RCC 7860 (cell line): ENCODE results near the gene ANGPTL1.

ENCODE experiments used
- DNase-seq: peaks from one replicate; pipeline ENCODE4 v3.0.0-alpha.2; 2015; ENCODE audit warnings: low spot score
- FAIRE-seq: peaks from 2 replicates; lab custom pipeline; 2012; peaks lifted over from hg19 to GRCh38; lab: Jason Lieb, UNC

Gene ANGPTL1

GRCh38 chr1:178870944-178871343 lies at the start of gene ANGPTL1:
Gene ANGPTL1, minus strand, starts transcription at chr1:178871077. Its CDS starts 5,301 bp downstream, at chr1:178865776.
- DNase-seq: no peak
- no peak for FAIRE-seq

- FAIRE-seq: no peak
These were observed 48.7 kb upstream of the ANGPTL1 start for GRCh38 chr1:178919581-178919980.

GRCh38 chr1:178918955-178919354 lies 48.1 kb upstream of the ANGPTL1 start:
- FAIRE-seq (no peak), DNase-seq (no peak)

More at GRCh38 chr1:178919581-178919980, 48.7 kb upstream of the ANGPTL1 start:
- DNase-seq: no peak

- DNase-seq: no peak
- FAIRE-seq: no peak
These were observed 47.4 kb upstream of the ANGPTL1 start for GRCh38 chr1:178918308-178918707.

GRCh38 chr1:178916448-178917174 lies 45.7 kb upstream of the ANGPTL1 start:
- DNase-seq: no peak
- no peak for FAIRE-seq

- DNase-seq: no peak
- no peak for FAIRE-seq
These were observed 41.7 kb upstream of the ANGPTL1 start for GRCh38 chr1:178912597-178912996.

GRCh38 chr1:178910023-178910422 lies 39.1 kb upstream of the ANGPTL1 start:
- FAIRE-seq (no peak), DNase-seq (no peak)

GRCh38 chr1:178908358-178908757 lies 37.5 kb upstream of the ANGPTL1 start:
- no peak for FAIRE-seq

GRCh38 chr1:178901482-178902125 lies 30.7 kb upstream of the ANGPTL1 start:
- no peak for DNase-seq
- no peak for FAIRE-seq

More at GRCh38 chr1:178908358-178908757, 37.5 kb upstream of the ANGPTL1 start:
- DNase-seq: no peak

GRCh38 chr1:178899402-178899801 lies 28.5 kb upstream of the ANGPTL1 start:
- FAIRE-seq: no peak
- no peak for DNase-seq

- no peak for DNase-seq
- FAIRE-seq: no peak
These were observed 27.5 kb upstream of the ANGPTL1 start for GRCh38 chr1:178898401-178898800.

GRCh38 chr1:178895928-178896327 lies 25.1 kb upstream of the ANGPTL1 start:
- DNase-seq (no peak), FAIRE-seq (no peak)

- FAIRE-seq (no peak), DNase-seq (no peak)
These were observed 15.7 kb upstream of the ANGPTL1 start for GRCh38 chr1:178886551-178886950.

GRCh38 chr1:178885869-178886268 lies 15.0 kb upstream of the ANGPTL1 start:
- no peak for DNase-seq
- FAIRE-seq: no peak

- DNase-seq: no peak
- FAIRE-seq: no peak
These were observed 11.1 kb upstream of the ANGPTL1 start for GRCh38 chr1:178881950-178882349.

GRCh38 chr1:178877896-178878295 lies 7.0 kb upstream of the ANGPTL1 start:
- DNase-seq (no peak), FAIRE-seq (no peak)

- FAIRE-seq (no peak), DNase-seq (no peak)
These were observed 5.1 kb upstream of the ANGPTL1 start for GRCh38 chr1:178875936-178876335.

- DNase-seq (no peak), FAIRE-seq (no peak)
These were observed 4.1 kb upstream of the ANGPTL1 start for GRCh38 chr1:178874966-178875365.

GRCh38 chr1:178871551-178872320 lies 859 bp upstream of the ANGPTL1 start:
- FAIRE-seq (no peak), DNase-seq (no peak)

GRCh38 chr1:178870221-178870620 lies 656 bp downstream of the ANGPTL1 start:
- FAIRE-seq (no peak), DNase-seq (no peak)

GRCh38 chr1:178869119-178869697 lies 1.7 kb downstream of the ANGPTL1 start:
- no peak for DNase-seq
- FAIRE-seq: no peak
